LNCaP clone FGC (cell line): ENCODE measurements around the gene PFKP.

Source experiments
- DNase-seq: peaks from one replicate; pipeline ENCODE4 v3.0.0-alpha.2; 2011; ENCODE audit warnings: low read depth
- H3K4me3 ChIP-seq: 2 replicates; pipeline ENCODE4 v1.5.1; 2011; ENCODE audit warnings: mild to moderate bottlenecking, low read depth, low read length, control low read depth
- TF ChIP-seq, protein P1 (sequence below): IDR thresholded peaks from 2 replicates; pipeline ENCODE4 v1.5.1; 2012; ENCODE audit warnings: mild to moderate bottlenecking; ENCODE audit not compliant: control insufficient read depth, insufficient read depth; ENCODE audit errors: extremely low read depth

The PFKP gene

DNA sequence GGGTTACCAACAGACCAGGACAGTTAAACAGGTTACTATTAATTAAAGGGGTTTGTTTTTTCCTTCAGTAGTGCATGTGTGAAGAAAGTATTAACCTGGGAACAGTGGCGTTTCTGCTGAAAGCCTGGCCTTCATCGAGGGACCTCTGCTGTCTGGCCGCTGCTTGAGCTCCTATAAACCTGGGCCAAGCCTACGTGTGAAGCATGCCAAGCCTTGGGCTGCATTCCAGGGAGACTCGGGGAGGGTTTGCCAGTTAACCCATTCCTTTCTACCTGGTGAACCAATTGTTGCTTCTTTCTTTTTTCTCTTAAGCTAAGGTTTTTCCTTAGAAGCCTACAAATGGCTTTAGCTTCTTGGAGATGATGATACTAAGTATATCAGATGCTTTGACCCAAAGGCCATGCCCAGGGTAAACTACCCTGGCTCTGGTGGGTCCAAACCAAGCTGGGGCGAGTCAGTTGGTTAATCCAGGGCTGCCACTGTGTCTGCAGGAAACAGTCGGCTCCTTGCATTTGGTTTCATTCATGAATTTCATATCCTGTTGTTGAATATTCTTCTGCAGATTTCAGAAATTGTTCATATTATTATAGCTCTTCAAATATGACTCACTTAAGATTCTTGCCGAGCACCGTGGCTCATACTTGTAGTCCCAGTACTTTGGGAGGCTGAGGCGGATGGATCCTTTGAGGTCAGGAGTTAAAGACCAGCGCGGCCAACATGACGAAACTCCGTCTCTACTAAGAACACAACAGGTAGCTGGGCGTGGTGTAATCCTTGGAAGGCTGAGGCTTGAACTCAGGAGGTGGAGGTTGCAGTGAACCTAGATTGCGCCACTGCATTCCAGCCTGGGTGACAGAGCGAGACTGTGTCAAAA is 23.8 kb downstream of the PFKP start:
- peak overlapping the region; percentile 26; the same call in 1 of the 2 replicates for H3K4me3 ChIP-seq
- TF ChIP-seq, protein P1, sequence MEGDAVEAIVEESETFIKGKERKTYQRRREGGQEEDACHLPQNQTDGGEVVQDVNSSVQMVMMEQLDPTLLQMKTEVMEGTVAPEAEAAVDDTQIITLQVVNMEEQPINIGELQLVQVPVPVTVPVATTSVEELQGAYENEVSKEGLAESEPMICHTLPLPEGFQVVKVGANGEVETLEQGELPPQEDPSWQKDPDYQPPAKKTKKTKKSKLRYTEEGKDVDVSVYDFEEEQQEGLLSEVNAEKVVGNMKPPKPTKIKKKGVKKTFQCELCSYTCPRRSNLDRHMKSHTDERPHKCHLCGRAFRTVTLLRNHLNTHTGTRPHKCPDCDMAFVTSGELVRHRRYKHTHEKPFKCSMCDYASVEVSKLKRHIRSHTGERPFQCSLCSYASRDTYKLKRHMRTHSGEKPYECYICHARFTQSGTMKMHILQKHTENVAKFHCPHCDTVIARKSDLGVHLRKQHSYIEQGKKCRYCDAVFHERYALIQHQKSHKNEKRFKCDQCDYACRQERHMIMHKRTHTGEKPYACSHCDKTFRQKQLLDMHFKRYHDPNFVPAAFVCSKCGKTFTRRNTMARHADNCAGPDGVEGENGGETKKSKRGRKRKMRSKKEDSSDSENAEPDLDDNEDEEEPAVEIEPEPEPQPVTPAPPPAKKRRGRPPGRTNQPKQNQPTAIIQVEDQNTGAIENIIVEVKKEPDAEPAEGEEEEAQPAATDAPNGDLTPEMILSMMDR = peak; percentile 32
- DNase-seq = peak; percentile 86

DNA sequence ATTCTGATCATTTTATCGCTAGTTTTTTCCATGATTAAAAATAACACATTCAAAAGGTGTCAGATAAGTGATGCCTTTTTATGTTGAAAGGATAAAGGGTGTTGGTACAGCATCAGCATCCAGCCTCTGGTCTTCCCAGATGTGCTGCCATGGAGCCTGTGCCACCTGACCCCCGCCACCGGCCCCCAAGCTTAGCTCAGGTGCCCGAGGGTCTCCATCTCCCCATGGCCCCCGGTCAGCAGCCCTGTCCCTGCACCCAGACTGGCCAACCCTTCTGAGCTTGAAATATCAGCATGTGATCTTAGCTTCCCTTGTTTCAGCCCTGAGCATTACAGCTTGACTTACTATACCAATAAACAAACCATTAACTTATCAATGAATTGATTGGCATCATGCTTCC is 24.6 kb downstream of the PFKP start:
- TF ChIP-seq, protein P1 = no peak
- no peak for DNase-seq
- no peak overlapping the region for H3K4me3 ChIP-seq

DNA sequence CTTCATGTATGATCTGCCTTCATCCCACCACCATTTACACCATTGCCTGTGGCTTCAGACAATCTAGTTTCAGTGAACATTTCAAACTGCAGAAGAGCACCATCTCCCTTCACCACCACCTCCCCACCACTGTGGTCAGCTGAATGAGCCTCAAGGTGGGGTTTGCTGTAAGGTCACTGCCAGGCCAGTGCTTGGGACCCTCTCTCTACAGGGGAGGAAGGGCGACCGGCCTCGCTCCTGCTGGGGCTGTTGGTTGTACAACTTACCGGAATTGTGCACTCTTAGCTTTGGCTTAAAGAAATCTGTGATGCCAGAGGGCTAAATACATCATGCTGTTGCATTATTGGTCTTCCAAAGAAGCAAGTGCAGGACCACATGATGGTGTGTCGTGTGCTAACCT is 26.6 kb downstream of the PFKP start:
- DNase-seq = no peak
- TF ChIP-seq, protein P1 = no peak
- H3K4me3 ChIP-seq = no peak overlapping the region

DNA sequence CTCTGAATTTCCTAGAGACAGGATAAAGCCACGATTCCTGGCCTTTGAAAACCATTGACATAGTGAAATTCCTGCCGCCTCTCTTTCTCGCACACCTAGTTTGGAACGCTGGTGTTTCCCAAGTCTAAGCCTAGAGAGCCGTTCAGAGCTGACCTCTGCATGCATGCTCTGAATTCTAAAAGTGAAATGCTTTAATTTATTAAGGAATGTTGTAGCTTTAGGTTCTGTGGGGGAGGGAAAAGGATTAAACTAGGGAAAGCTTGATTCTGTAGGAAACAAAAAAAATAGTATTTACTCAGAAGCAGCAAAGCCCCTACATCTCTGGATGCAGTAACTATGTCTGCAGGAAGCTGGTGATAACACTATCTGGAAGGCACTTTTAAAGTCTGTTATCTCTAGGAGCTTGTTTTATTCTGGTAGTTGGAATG is 27.3 kb downstream of the PFKP start:
- no peak overlapping the region for H3K4me3 ChIP-seq
- TF ChIP-seq, protein P1 = no peak
- no peak for DNase-seq

DNA sequence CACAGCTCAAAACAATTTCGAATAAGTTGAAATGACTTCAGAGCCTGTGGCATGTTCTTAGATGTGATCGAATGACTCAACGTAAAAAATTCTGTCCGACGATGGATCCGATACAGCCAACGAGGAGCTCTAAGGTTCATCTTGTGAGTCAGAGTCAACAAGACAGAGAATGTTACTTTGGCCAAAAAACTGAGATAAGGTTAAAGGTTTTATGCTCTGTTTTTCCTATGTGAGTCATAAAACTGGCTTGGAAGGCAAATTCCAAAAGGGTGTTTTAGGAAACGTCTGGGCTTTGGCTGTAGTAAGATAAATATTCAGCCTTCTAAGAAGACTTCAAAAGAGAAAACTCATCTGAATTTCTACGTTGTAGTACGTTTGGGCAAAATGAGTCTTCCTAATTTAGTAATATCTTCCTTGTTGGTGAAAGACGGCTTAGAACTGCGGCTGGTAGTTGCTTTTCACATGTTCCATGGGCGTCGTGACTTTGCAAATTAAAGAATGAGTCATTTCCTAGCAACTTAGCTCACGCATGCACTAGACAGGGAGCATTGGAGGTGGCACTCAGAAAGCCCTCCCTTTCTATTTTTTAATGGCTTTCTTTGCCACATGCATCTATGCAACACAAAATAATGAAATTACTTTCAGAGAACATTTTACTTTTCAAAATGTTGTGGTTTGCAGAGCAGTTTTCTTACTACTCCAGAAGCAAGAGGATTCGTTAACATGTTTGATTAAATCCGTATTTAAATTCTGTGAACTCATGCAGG is 28.2 kb downstream of the PFKP start:
- no peak overlapping the region for H3K4me3 ChIP-seq
- no peak for DNase-seq
- TF ChIP-seq, protein P1 = no peak

DNA sequence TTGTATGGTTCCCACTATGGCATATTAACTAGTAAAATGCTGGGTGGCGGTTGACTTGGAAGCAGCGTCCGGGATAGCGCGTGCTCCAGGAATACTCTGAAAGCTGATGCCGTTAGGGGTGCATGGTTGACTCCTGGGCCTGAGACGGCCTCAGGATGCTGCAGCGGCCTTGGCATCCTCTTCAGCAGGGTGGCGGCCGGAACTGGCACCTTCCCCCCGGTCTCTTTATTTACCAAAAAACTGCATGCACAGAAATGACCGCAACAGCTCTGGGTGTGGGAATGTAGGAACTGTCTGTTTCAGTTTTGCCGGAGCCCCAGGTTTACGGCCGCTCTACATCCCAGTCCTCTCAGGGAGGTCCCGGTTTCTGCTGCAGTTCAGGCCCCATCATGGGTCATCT is 28.8 kb downstream of the PFKP start:
- DNase-seq = no peak
- no peak overlapping the region for H3K4me3 ChIP-seq
- TF ChIP-seq, protein P1 = no peak
